Measurements from ENCODE around the gene P4HA2. TPM values are rescaled to one million over a fixed set of nuclear protein-coding genes. Genes with fewer than 3 reads are reported as not detected.
"Not testable (repeated sequence)": the region's sequence is repeated elsewhere in the genome, so short reads cannot be mapped to it uniquely, and the experiment has no call there.

P4HA2 gene
- total RNA-seq, 4 donors from 2014 or later = 21.5 to 81.4 (median 51.2) TPM

GRCh38 chr5:132177691-132178149, 49.9 kb downstream of the P4HA2 start:
- no peak for TF ChIP-seq CTCF (IDR thresholded peaks at IDR 0.05)
- no peak for TF ChIP-seq POLR2A (IDR thresholded peaks at IDR 0.05)
- DNase-seq = no peak
- Histone ChIP-seq H3K4me3 (no peak overlapping the region), H3K36me3 (no peaks in the 10 kb centered on the region), H3K27ac (no peak overlapping the region), H3K4me1 (peaks cover 0 to 8% (median 0%) of the 10 kb centered on the region in 4 donors), H3K27me3 (no peaks in the 10 kb centered on the region), H3K9me3 (no peaks in the 10 kb centered on the region)

DNA sequence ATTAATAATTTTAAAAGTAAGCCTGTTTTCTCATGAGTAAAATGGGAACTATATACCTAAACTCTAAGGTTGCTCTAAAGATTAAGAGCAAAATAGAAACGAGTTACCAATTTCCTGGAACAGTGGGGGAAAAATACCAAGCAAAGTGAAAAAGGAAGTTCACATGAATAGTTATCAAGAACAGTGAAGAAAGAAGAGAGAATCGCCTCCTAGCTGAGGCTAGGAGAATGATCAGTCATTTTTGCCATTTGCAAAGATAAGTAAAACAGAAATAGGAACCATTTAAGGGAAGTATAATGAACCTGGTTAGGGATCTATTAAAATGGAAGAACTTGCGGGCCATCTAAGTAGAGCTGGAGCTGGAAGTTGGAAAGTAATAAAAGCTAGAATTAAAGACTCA, 50.7 kb downstream of the P4HA2 start:
- no peaks in the 10 kb centered on the region for H3K36me3 ChIP-seq
- H3K4me1 ChIP-seq = peaks cover 0 to 8% (median 0%) of the 10 kb centered on the region in 4 donors
- no peaks in the 10 kb centered on the region for H3K27me3 ChIP-seq
- no peak overlapping the region for H3K4me3 ChIP-seq
- H3K27ac ChIP-seq = peak overlapping the region in 1 of 4 donors; percentile 65
- no peak for DNase-seq
- peak in 1 of 6 experiments; percentile 20 for TF ChIP-seq CTCF (IDR thresholded peaks at IDR 0.05)
- no peak for TF ChIP-seq POLR2A (IDR thresholded peaks at IDR 0.05)
- no peaks in the 10 kb centered on the region for H3K9me3 ChIP-seq

GRCh38 chr5:132176521-132176945, 51.1 kb downstream of the P4HA2 start:
- DNase-seq = no peak
- H3K27ac ChIP-seq = peak overlapping the region in 1 of 4 donors; percentile 65
- H3K4me1 ChIP-seq = peaks cover 0 to 8% (median 0%) of the 10 kb centered on the region in 4 donors
- no peaks in the 10 kb centered on the region for H3K36me3 ChIP-seq
- H3K9me3 ChIP-seq = no peaks in the 10 kb centered on the region
- no peaks in the 10 kb centered on the region for H3K27me3 ChIP-seq
- H3K4me3 ChIP-seq = no peak overlapping the region
- TF ChIP-seq POLR2A (IDR thresholded peaks at IDR 0.05) (no peak), CTCF (IDR thresholded peaks at IDR 0.05) (no peak)

DNA sequence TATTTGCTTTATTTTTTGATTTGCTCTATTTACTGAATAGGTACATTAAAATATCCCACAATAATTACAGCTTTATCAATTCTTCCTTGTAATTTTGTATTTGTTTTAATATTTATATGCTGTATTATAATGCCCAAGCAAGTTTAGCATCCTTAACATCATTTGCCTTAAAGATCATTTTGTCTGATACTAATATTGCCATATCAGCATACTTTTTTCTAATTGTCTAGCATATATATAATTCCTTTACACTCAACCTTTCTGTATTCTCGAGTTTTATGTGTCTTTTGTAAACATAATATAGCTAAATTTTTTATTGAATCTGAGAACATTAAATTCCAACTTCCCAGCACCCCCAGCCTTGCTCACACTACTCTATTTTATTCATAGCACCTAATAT, 64.7 kb downstream of the P4HA2 start:
- no peaks in the 10 kb centered on the region for H3K9me3 ChIP-seq
- no peak overlapping the region for H3K4me3 ChIP-seq
- H3K27ac ChIP-seq = no peak overlapping the region
- H3K36me3 ChIP-seq = no peaks in the 10 kb centered on the region
- H3K4me1 ChIP-seq = no peaks in the 10 kb centered on the region
- no peak for TF ChIP-seq POLR2A (IDR thresholded peaks at IDR 0.05)
- TF ChIP-seq CTCF (IDR thresholded peaks at IDR 0.05) = no peak
- no peak for DNase-seq
- H3K27me3 ChIP-seq = no peaks in the 10 kb centered on the region

DNA sequence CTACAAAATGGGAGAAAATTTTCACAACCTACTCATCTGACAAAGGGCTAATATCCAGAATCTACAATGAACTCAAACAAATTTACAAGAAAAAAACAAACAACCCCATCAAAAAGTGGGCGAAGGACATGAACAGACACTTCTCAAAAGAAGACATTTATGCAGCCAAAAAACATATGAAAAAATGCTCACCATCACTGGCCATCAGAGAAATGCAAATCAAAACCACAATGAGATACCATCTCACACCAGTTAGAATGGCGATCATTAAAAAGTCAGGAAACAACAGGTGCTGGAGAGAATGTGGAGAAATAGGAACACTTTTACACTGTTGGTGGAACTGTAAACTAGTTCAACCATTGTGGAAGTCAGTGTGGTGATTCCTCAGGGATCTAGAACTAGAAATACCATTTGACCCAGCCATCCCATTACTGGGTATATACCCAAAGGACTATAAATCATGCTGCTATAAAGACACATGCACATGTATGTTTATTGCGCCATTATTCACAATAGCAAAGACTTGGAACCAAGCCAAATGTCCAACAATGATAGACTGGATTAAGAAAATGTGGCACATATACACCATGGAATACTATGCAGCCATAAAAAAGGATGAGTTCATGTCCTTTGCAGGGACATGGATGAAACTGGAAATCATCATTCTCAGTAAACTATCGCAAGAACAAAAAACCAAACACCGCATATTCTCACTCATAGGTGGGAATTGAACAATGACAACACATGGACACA, 65.9 kb downstream of the P4HA2 start:
- H3K9me3 ChIP-seq, H3K27me3 ChIP-seq: not testable (repeated sequence)

DNA sequence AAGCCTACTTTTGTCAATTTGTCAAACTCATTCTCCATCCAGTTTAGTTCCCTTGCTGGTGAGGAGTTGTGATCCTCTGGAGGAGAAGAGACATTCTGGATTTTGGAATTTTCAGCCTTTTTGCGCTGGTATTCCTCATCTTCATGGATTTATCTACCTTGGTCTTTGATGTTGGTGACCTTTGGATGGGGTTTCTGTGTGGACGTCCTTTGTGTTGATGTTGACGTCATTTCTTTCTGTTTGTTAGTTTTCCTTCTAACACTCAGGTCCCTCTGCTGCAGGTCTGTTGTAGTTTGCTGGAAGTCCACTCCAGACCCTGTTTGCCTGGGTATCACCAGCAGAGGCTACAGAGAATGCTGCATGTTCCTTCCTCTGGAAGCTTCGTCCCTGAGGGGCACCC, 71.2 kb downstream of the P4HA2 start:
- TF ChIP-seq CTCF (IDR thresholded peaks at IDR 0.05) (no peak), POLR2A (IDR thresholded peaks at IDR 0.05) (no peak)
- no peak overlapping the region for H3K4me3 ChIP-seq
- no peak overlapping the region for H3K27ac ChIP-seq
- no peaks in the 10 kb centered on the region for H3K9me3 ChIP-seq
- no peaks in the 10 kb centered on the region for H3K36me3 ChIP-seq
- DNase-seq = no peak
- no peaks in the 10 kb centered on the region for H3K27me3 ChIP-seq
- H3K4me1 ChIP-seq = no peaks in the 10 kb centered on the region

More for the DNA sequence above, 65.9 kb downstream of the P4HA2 start:
- H3K4me1 ChIP-seq, H3K27ac ChIP-seq, H3K4me3 ChIP-seq, DNase-seq, H3K36me3 ChIP-seq: not testable (repeated sequence)

All from Peyer's patch (tissue), 4 donors.